Activated CD8-positive, alpha-beta memory T cell treated with anti-CD3 and anti-CD28 coated beads for 36 hours (primary cell): ENCODE measurements around the gene MTTP. TPM values are rescaled to one million over a fixed set of nuclear protein-coding genes. Genes with fewer than 3 reads are reported as not detected.

Experiments
- CTCF ChIA-PET: fragments of 350-600 bp; sonication (Branson Sonifier 250); formaldehyde crosslinking; loops from one replicate; lab custom pipeline; 2021; ENCODE audit warnings: antibody characterized with exemption; lab: Charles Lee
- POLR2A ChIA-PET: fragments of 350-600 bp; sonication (Branson Sonifier 250); formaldehyde crosslinking; loops from one replicate; lab custom pipeline; 2021; ENCODE audit warnings: antibody characterized with exemption; lab: Charles Lee
- total RNA-seq, 2 experiments: library from RNA; stranded (reverse); gene quantifications; one replicate each; pipeline ENCODE4 v1.2.3, GENCODE V29; 2021

MTTP gene
- total RNA-seq, 2 experiments from 2014 or later, result not detected

- CTCF ChIA-PET, result no interaction called here
These were observed 12.7 kb downstream of the MTTP start for GRCh38 chr4:99587309-99587708.

GRCh38 chr4:99587803-99588202 lies 13.2 kb downstream of the MTTP start:
- CTCF ChIA-PET, result no interaction called here
- POLR2A ChIA-PET, result no interaction called here

More at GRCh38 chr4:99587309-99587708, 12.7 kb downstream of the MTTP start:
- POLR2A ChIA-PET, result no interaction called here

GRCh38 chr4:99591757-99592156 lies 17.1 kb downstream of the MTTP start:
- ChIA-PET CTCF (no interaction called here), POLR2A (no interaction called here)

- POLR2A ChIA-PET, result no interaction called here
These were observed 19.4 kb downstream of the MTTP start for GRCh38 chr4:99593781-99594641.

GRCh38 chr4:99594818-99595217 lies 20.2 kb downstream of the MTTP start:
- ChIA-PET POLR2A (no interaction called here), CTCF (no interaction called here)

More at GRCh38 chr4:99593781-99594641, 19.4 kb downstream of the MTTP start:
- CTCF ChIA-PET, result interaction anchor here (0.5 kb wide), 1 partner anchor 263 kb away, joined by 3 read pairs; no protein-coding TSS in a partner anchor

GRCh38 chr4:99606716-99607115 lies 32.1 kb downstream of the MTTP start:
- ChIA-PET POLR2A (no interaction called here), CTCF (no interaction called here)

GRCh38 chr4:99608417-99608816 lies 33.8 kb downstream of the MTTP start:
- POLR2A ChIA-PET, result no interaction called here
- CTCF ChIA-PET, result no interaction called here

GRCh38 chr4:99610605-99611175 lies 36.1 kb downstream of the MTTP start:
- POLR2A ChIA-PET, result no interaction called here
- CTCF ChIA-PET, result no interaction called here

- CTCF ChIA-PET, result interaction anchor here (0.6 to 0.8 kb wide), 2 partner anchors 10 to 18 kb away, joined by 3 read pairs; no protein-coding TSS in a partner anchor
- POLR2A ChIA-PET, result no interaction called here
These were observed 37.7 kb downstream of the MTTP start for GRCh38 chr4:99612281-99612680.

- ChIA-PET CTCF (interaction anchor here (0.6 to 0.8 kb wide), 2 partner anchors 10 to 18 kb away, joined by 3 read pairs; no protein-coding TSS in a partner anchor), POLR2A (no interaction called here)
These were observed 38.1 kb downstream of the MTTP start for GRCh38 chr4:99612704-99613103.

- POLR2A ChIA-PET, result no interaction called here
- CTCF ChIA-PET, result no interaction called here
These were observed 39.9 kb downstream of the MTTP start for GRCh38 chr4:99614491-99614890.

GRCh38 chr4:99615170-99615820 lies 40.7 kb downstream of the MTTP start:
- POLR2A ChIA-PET, result no interaction called here
- CTCF ChIA-PET, result interaction anchor here (0.5 to 0.6 kb wide), 2 partner anchors 14 to 655 kb away, joined by 4 read pairs; no protein-coding TSS in a partner anchor

- ChIA-PET CTCF (no interaction called here), POLR2A (no interaction called here)
These were observed 42.8 kb downstream of the MTTP start for GRCh38 chr4:99617374-99617773.

- ChIA-PET POLR2A (no interaction called here), CTCF (interaction anchor here (1.1 kb wide), 1 partner anchor 10 kb away, joined by 3 read pairs; no protein-coding TSS in a partner anchor)
These were observed 47.7 kb downstream of the MTTP start for GRCh38 chr4:99622341-99622740.

GRCh38 chr4:99624141-99624719 lies 49.6 kb downstream of the MTTP start:
- POLR2A ChIA-PET, result no interaction called here
- CTCF ChIA-PET, result no interaction called here

- ChIA-PET CTCF (no interaction called here), POLR2A (no interaction called here)
These were observed 50.7 kb downstream of the MTTP start for GRCh38 chr4:99625369-99625768.

GRCh38 chr4:99628040-99628439 lies 53.4 kb downstream of the MTTP start:
- POLR2A ChIA-PET, result no interaction called here
- CTCF ChIA-PET, result no interaction called here

- CTCF ChIA-PET, result interaction anchor here (0.8 kb wide), 1 partner anchor 18 kb away, joined by 3 read pairs; no protein-coding TSS in a partner anchor
- POLR2A ChIA-PET, result no interaction called here
These were observed 55.4 kb downstream of the MTTP start for GRCh38 chr4:99629962-99630554.

- ChIA-PET CTCF (interaction anchor here (0.8 kb wide), 1 partner anchor 18 kb away, joined by 3 read pairs; no protein-coding TSS in a partner anchor), POLR2A (no interaction called here)
These were observed 56.3 kb downstream of the MTTP start for GRCh38 chr4:99630857-99631360.
